GM20000 (cell line): ENCODE results near the gene POLDIP3.

Experiments
- DNase-seq: peaks from one replicate; pipeline ENCODE4 v3.0.0; 2012; ENCODE audit warnings: low spot score
- TF ChIP-seq, protein P1 (sequence below): IDR thresholded peaks from 2 replicates; pipeline ENCODE4 v1.5.1; 2012; ENCODE audit warnings: mild to moderate bottlenecking, control low read depth; ENCODE audit errors: extremely low read depth, missing control alignments

Gene POLDIP3

DNA sequence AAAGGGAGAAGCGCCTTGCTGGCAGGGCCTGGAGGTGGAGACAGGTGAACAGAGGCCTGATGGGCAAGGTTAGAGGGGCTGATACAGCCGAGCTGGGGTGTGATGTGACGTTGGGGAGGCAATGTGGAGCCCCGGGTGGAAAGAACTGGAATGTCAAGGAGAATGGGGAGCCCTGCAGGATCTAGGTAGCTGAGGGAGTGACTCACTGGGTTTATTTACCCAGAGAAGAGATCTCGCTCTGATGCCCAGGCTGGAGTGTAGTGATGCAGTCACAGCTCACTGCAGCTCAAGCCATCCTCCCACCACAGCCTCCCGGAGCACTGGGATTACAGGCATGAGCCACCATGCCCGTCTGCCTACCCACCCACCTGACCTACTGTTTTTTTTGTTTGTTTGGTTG lies 36.5 kb upstream of the POLDIP3 start:
- peak; percentile 16 for DNase-seq
- TF ChIP-seq, protein P1, sequence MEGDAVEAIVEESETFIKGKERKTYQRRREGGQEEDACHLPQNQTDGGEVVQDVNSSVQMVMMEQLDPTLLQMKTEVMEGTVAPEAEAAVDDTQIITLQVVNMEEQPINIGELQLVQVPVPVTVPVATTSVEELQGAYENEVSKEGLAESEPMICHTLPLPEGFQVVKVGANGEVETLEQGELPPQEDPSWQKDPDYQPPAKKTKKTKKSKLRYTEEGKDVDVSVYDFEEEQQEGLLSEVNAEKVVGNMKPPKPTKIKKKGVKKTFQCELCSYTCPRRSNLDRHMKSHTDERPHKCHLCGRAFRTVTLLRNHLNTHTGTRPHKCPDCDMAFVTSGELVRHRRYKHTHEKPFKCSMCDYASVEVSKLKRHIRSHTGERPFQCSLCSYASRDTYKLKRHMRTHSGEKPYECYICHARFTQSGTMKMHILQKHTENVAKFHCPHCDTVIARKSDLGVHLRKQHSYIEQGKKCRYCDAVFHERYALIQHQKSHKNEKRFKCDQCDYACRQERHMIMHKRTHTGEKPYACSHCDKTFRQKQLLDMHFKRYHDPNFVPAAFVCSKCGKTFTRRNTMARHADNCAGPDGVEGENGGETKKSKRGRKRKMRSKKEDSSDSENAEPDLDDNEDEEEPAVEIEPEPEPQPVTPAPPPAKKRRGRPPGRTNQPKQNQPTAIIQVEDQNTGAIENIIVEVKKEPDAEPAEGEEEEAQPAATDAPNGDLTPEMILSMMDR: no peak

DNA sequence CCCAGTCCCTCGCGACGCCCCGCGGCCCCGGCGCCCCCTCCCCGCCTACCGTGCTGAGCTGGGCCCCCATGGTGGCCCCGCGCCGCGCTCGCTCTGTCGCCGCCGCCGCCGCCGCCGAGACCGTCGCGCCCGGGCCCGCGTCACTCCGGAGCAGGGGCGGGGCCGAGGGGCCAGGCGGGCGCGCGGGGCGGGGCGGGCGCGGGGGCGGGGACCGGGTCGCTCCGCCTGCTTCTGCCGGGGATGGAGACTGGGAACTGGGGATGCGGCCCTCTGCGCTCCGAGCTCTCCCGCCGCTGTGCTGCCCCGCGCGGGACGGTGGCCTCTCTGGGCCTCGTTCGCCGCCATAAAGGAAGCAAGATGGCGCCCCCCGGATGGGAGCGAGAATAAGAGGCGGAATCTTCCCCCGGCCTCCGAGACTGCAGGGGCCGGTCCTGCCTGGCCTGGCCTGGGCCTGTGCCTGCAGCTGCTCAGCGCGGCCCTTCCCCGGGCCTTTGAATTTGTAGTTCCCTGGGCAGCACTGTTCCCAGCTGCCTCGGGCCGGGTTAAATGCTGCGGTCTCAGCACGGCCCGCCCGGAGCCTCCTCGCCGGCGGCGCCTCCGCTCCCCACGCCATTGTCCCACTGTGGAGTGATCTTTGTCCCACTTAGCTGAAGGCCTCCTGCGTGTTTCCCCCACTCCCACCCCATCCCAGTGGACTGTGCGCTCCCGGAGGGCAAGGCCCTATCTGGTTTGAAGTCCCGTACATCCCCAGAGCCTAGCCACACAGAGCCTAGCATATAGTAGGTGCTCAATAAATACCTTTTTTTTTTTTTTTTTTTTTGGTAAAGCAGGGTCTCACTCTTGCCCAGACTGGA lies 34.8 kb upstream of the POLDIP3 start, which contains the start of gene CYB5R3:
Gene CYB5R3, minus strand, starts transcription at position 147 of the 854 bp plus-strand sequence. Its CDS starts 77 bp downstream, at position 70.
- DNase-seq: peak; percentile 98
- TF ChIP-seq, protein P1: no peak

DNA sequence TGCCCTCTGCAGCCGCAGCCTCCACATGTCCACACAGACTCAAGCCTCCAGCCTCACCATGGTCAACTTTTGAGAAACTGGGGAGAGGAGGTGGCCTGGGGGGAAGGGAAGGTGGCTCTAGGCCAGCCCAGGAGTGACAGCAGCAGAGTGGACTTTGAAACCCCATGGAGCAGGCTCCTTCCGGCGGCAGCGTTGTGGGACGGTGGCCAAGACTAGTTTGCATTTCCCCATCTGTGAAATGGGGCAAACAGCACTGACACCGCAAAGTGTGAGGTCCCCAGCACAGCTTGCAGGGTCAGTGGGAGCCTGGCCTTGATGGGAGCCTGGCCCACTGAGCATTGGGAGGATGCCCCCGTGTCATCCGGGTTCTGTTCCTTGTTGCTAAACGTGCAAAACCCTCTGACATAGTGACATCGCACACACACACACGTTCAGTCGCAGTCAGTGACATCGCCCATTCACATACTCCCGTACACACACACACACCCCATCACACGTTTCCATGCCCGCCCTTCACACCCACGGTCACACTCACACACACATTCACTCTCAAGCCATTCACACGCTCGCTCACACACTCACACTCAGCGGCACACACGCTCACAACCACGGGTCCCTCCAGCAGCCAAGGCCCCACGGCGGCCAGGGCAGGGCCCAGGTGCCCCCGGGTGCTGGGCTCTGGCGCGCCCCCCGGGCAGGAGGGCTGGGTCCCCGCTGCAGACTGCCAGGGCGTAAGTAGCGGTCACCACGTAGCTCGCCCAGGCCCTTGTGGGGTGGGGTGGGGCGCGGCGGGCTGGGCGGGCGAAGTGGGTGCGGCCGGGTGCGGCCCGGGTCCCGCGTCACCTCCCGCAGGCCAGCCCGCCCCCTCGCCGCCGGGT lies 33.9 kb upstream of the POLDIP3 start:
- peak; percentile 60 for DNase-seq
- TF ChIP-seq, protein P1: no peak

DNA sequence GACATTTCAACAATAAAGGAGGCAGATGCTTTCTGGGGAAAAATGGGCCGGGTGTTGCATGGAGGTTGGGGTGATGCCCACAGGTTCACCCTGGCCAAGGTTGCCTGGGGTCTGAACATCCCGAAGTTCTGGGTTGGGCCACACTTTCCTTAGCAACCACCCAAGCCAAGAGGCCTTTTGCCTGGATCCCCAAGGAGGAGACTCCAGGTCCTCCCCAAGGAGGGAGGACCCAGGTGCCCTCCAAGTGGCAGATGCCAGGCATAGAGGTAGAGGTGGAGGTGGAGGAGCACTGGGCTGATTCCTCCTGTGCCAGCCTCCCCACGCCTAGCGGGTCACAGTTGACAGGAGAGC lies 33.3 kb upstream of the POLDIP3 start:
- TF ChIP-seq, protein P1: no peak

DNA sequence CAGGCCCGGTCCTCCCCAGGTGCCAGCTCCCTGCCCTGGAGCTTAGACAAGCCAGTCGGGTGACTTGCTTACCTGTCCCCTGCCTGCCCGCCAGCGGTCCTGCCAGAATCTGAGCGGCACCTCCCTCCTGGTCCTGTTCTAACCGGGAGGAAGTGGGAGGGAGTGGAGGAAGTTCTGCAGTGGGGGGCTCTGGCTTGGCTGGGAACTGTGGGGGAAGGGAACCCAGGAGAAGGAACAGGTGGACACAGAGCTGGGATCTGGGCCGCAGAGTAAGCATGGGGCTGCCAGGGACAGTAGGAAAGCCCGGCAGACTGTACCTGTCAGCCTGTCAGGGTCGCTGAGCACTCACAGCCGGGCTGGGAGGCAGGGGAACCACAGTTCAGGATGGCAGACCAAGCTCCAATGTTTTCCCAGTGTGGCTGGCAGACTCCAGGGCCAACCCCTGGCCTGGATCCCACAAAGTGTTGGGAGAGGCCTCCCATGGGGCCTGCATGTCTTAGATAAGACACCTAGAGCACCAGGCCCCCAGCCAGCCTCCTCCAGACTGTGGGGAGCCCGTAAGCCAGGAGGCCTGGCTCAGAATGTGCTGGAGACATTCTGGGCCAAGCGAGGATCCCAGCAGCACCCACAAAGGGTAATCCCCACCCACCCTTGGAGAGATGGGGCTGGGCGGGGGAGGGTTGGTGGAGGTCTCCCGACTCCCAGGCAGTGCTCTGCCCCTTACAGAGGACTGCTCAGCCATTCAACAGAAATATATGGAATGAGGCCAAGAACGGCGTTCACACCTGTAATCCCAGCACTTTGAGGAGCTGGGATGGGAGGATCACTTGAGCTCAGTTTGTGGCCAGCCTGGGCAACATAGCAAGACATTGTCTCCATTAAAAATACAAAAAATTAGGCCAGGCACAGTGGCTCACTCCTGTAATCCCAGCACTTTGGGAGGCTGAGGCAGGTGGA lies 32.2 kb upstream of the POLDIP3 start:
- TF ChIP-seq, protein P1: no peak
- DNase-seq: peak; percentile 20

More for the DNA sequence above, 33.3 kb upstream of the POLDIP3 start:
- DNase-seq: no peak

DNA sequence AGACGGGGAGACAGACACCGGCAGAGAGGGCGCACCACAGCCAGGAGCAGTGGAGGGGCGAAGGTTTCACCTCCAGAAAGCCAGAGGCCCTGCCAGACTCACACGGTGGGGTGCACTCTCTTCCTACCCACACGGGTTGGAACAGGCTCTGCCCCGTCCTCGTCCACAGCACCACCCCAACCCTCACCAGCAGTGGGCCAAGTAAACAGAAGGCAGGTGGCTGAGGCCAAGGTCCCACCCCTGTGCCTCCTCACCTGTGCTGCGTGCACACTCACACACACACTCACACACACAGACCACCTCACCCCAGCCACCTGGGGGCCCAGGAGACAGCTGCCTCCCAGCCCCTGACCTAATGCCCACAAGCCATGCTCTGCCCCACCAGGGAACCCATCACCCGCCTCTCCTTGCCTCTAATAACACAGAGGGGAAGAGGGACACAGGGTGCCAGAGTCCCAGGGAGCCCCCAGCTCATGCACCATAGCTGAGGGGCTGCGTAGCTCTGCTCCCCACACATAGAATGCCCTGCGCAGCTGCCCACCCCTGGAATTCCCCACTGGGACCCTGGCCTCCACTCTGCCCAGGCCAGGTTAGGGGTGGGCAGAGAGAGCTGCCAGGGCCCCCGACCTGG lies 31.4 kb upstream of the POLDIP3 start:
- TF ChIP-seq, protein P1: no peak
- DNase-seq: peak; percentile 9
